H1 (cell line): ENCODE measurements around the gene CDK5R1. TPM values are rescaled to one million over a fixed set of nuclear protein-coding genes. Genes with fewer than 3 reads are reported as not detected.

Experiments
- CTCF ChIA-PET: fragments of 300-600 bp; sonication (Branson Sonifier 250); formaldehyde crosslinking; loops from one replicate; lab custom pipeline; 2021; ENCODE audit not compliant: partially characterized antibody; lab: Charles Lee
- POLR2A ChIA-PET: fragments of 300-600 bp; sonication (Branson Sonifier 250); formaldehyde crosslinking; loops from one replicate; lab custom pipeline; 2021; ENCODE audit warnings: inconsistent platforms; ENCODE audit not compliant: partially characterized antibody; lab: Charles Lee
- DNase-seq, 2 experiments: peaks; one replicate each; pipeline versions ENCODE4 v3.0.0 to v3.0.0-alpha.2; 2010 to 2022; ENCODE audit warnings: low spot score in 2 of 2, low read depth in 1 of 2, mixed read lengths in 1 of 2
- FAIRE-seq: peaks from 2 replicates; lab custom pipeline; 2011; peaks lifted over from hg19 to GRCh38; lab: Jason Lieb, UNC
- H2AFZ ChIP-seq: 2 replicates; pipeline ENCODE4 v1.8.1; 2012; ENCODE audit warnings: low read length, inconsistent platforms
- H2AK5ac ChIP-seq: 2 replicates; pipeline ENCODE4 v1.6.1; 2013; ENCODE audit warnings: low read depth, low read length
- H2BK120ac ChIP-seq: replicated peaks from 2 replicates; pipeline ENCODE3; 2013; ENCODE audit warnings: low read depth, low read length, inconsistent platforms
- H2BK12ac ChIP-seq: 2 replicates; pipeline ENCODE4 v1.6.1; 2013; ENCODE audit warnings: low read depth, low read length
- H2BK15ac ChIP-seq: 2 replicates; pipeline ENCODE4 v1.6.1; 2013; ENCODE audit warnings: low read length
- H2BK20ac ChIP-seq: 2 replicates; pipeline ENCODE4 v1.6.1; 2013; ENCODE audit warnings: low read length
- H2BK5ac ChIP-seq: 2 replicates; pipeline ENCODE4 v1.6.1; 2013; ENCODE audit warnings: low read depth, low read length
- H3K14ac ChIP-seq: 2 replicates; pipeline ENCODE4 v1.6.1; 2013; ENCODE audit warnings: inconsistent platforms; ENCODE audit not compliant: insufficient read length
- H3K18ac ChIP-seq: 2 replicates; pipeline ENCODE4 v1.6.1; 2013; ENCODE audit warnings: low read length; ENCODE audit errors: extremely low read depth
- H3K23ac ChIP-seq: 2 replicates; pipeline ENCODE4 v1.6.1; 2013; ENCODE audit warnings: inconsistent platforms; ENCODE audit not compliant: insufficient read length
- H3K23me2 ChIP-seq: 2 replicates; pipeline ENCODE4 v1.6.1; 2013; ENCODE audit warnings: low read depth, low read length
- H3K27ac ChIP-seq: 2 replicates; pipeline ENCODE4 v1.6.1; 2011; ENCODE audit warnings: low read depth, low read length, inconsistent platforms
- H3K27me3 ChIP-seq, 4 experiments: replicated peaks in 1 of 4; 1 replicate in 1 of 4; 2 replicates in 3 of 4; pipeline versions ENCODE4 v1.6.1 to v1.8.1; 2011 to 2013; ENCODE audit warnings: low read length in 3 of 4, mild to moderate bottlenecking in 3 of 4, inconsistent platforms in 2 of 4, mixed read lengths in 2 of 4, moderate library complexity in 1 of 4; ENCODE audit not compliant: control insufficient read depth in 3 of 4, insufficient read depth in 3 of 4; ENCODE audit errors: extremely low read depth in 1 of 4
- H3K36me3 ChIP-seq, 4 experiments: 2 replicates each; pipeline versions ENCODE4 v1.6.1 to v1.8.1; 2011 to 2013; ENCODE audit warnings: mild to moderate bottlenecking in 4 of 4, low read length in 3 of 4, moderate library complexity in 2 of 4, control low read depth in 1 of 4, inconsistent platforms in 1 of 4; ENCODE audit not compliant: insufficient read depth in 4 of 4, control insufficient read depth in 2 of 4
- H3K4ac ChIP-seq: replicated peaks from 2 replicates; pipeline ENCODE3; 2013; ENCODE audit warnings: low read length, low read depth, mixed read lengths, inconsistent platforms; ENCODE audit not compliant: insufficient read length
- H3K4me1 ChIP-seq, 4 experiments: replicated peaks in 1 of 4; 1 replicate in 1 of 4; 2 replicates in 3 of 4; pipeline versions ENCODE4 v1.6.1 to v1.8.1; 2011 to 2013; ENCODE audit warnings: low read length in 3 of 4, inconsistent platforms in 2 of 4, mixed read lengths in 1 of 4; ENCODE audit not compliant: insufficient read depth in 4 of 4, control insufficient read depth in 3 of 4
- H3K4me2 ChIP-seq, 2 experiments: 2 replicates each; pipeline versions ENCODE4 v1.6.1 to v1.8.1; 2011 to 2013; ENCODE audit warnings: low read depth in 2 of 2, low read length in 2 of 2, control low read depth in 1 of 2, inconsistent platforms in 1 of 2, mild to moderate bottlenecking in 1 of 2; ENCODE audit not compliant: insufficient read depth in 1 of 2
- H3K4me3 ChIP-seq, 4 experiments: fragments of 200-600, 300-600 bp in 1 of 4; sonication (generic), shearing (Covaris generic), sonication (Bioruptor Twin) in 1 of 4; 2 replicates each; pipeline versions ENCODE4 v1.5.1 to v1.8.1; 2011 to 2016; ENCODE audit warnings: low read length in 4 of 4, low read depth in 3 of 4, control low read depth in 2 of 4, inconsistent platforms in 2 of 4, mild to moderate bottlenecking in 2 of 4, mixed read lengths in 1 of 4, moderate library complexity in 1 of 4; ENCODE audit not compliant: insufficient read depth in 2 of 4; ENCODE audit errors: extremely low read depth in 1 of 4
- H3K56ac ChIP-seq: replicated peaks from 2 replicates; pipeline ENCODE3; 2013; ENCODE audit warnings: low read depth, mild to moderate bottlenecking, mixed read lengths, low read length, inconsistent platforms; ENCODE audit not compliant: insufficient read length
- H3K79me1 ChIP-seq: 2 replicates; pipeline ENCODE4 v1.6.1; 2013; ENCODE audit warnings: low read depth, low read length, control low read depth
- H3K79me2 ChIP-seq, 2 experiments: 2 replicates each; pipeline versions ENCODE4 v1.6.1 to v1.8.1; 2012 to 2013; ENCODE audit warnings: low read length in 2 of 2, mild to moderate bottlenecking in 2 of 2, inconsistent platforms in 1 of 2; ENCODE audit not compliant: insufficient read depth in 2 of 2, control insufficient read depth in 1 of 2
- H3K9ac ChIP-seq, 4 experiments: replicated peaks in 1 of 4; 1 replicate in 1 of 4; 2 replicates in 3 of 4; pipeline versions ENCODE4 v1.6.1 to v1.8.1; 2011 to 2013; ENCODE audit warnings: low read depth in 3 of 4, low read length in 3 of 4, control low read depth in 2 of 4, mild to moderate bottlenecking in 2 of 4, moderate library complexity in 2 of 4, inconsistent platforms in 1 of 4; ENCODE audit errors: extremely low read depth in 1 of 4
- H3K9me3 ChIP-seq, 2 experiments: 2 replicates each; pipeline versions ENCODE4 v1.6.1 to v1.8.1; 2012 to 2013; ENCODE audit warnings: mild to moderate bottlenecking in 2 of 2, moderate library complexity in 2 of 2, control low read depth in 1 of 2, inconsistent platforms in 1 of 2, low read depth in 1 of 2, low read length in 1 of 2, mixed read lengths in 1 of 2; ENCODE audit not compliant: insufficient read depth in 2 of 2
- H4K20me1 ChIP-seq, 2 experiments: replicated peaks in 1 of 2; 2 replicates each; pipeline versions ENCODE3 to v1.8.1; 2011 to 2013; ENCODE audit warnings: inconsistent platforms in 2 of 2, low read length in 2 of 2, mild to moderate bottlenecking in 1 of 2; ENCODE audit not compliant: insufficient read depth in 2 of 2, control insufficient read depth in 1 of 2
- H4K5ac ChIP-seq: 2 replicates; pipeline ENCODE4 v1.6.1; 2013; ENCODE audit warnings: low read length, low read depth, mixed read lengths, inconsistent platforms; ENCODE audit not compliant: insufficient read length
- H4K8ac ChIP-seq: 2 replicates; pipeline ENCODE4 v1.8.0; 2013; ENCODE audit warnings: mild to moderate bottlenecking, moderate library complexity, low read length, inconsistent platforms; ENCODE audit not compliant: insufficient read depth; ENCODE audit errors: extremely low read depth
- H4K91ac ChIP-seq: replicated peaks from 2 replicates; pipeline ENCODE3; 2013; ENCODE audit warnings: low read length, mixed read lengths, inconsistent platforms; ENCODE audit not compliant: insufficient read length
- ATF3 ChIP-seq: IDR thresholded peaks from 2 replicates; pipeline ENCODE4 v1.6.1; 2011; ENCODE audit warnings: low read depth, mild to moderate bottlenecking, low read length; ENCODE audit not compliant: insufficient read depth
- CTCF ChIP-seq, 3 experiments: IDR thresholded peaks; 1 replicate in 2 of 3; 2 replicates in 1 of 3; pipeline versions ENCODE4 v1.5.1 to v1.6.1; 2011; ENCODE audit warnings: low read length in 3 of 3, mild to moderate bottlenecking in 3 of 3, inconsistent platforms in 2 of 3, low read depth in 1 of 3, moderate library complexity in 1 of 3; ENCODE audit not compliant: insufficient read depth in 1 of 3; ENCODE audit errors: control extremely low read depth in 1 of 3
- E2F6 ChIP-seq: IDR thresholded peaks from 2 replicates; pipeline ENCODE4 v1.6.1; 2012; ENCODE audit warnings: inconsistent platforms
- EP300 ChIP-seq, 2 experiments: IDR thresholded peaks; 1 replicate in 1 of 2; 2 replicates in 1 of 2; pipeline ENCODE4 v1.6.1; 2011 to 2012; ENCODE audit warnings: low read depth in 2 of 2, low read length in 2 of 2, mild to moderate bottlenecking in 2 of 2, borderline replicate concordance in 1 of 2, inconsistent platforms in 1 of 2, moderate library complexity in 1 of 2
- KDM4A ChIP-seq: IDR thresholded peaks from one replicate; pipeline ENCODE4 v1.7.1; 2012; ENCODE audit warnings: low read depth, mild to moderate bottlenecking, moderate library complexity, low read length, inconsistent platforms; ENCODE audit not compliant: severe bottlenecking
- NRF1 ChIP-seq: IDR thresholded peaks from 2 replicates; pipeline ENCODE4 v1.6.1; 2011; ENCODE audit warnings: mild to moderate bottlenecking, low read depth, low read length, improper control_type of control experiment
- SIX5 ChIP-seq: IDR thresholded peaks from 2 replicates; pipeline ENCODE4 v1.6.1; 2011; ENCODE audit warnings: mild to moderate bottlenecking, low read depth, low read length
- WGBS, 2 experiments: shearing (Covaris generic) in 1 of 2; methylation state at CpG; one replicate each; pipeline versions ENCODE4 v1.1.6 to v1.1.7; 2013 to 2015; ENCODE audit warnings: low lambda C conversion rate in 2 of 2, mixed read lengths in 2 of 2, inconsistent platforms in 1 of 2, low coverage in 1 of 2, missing lambda C conversion rate in 1 of 2; ENCODE audit not compliant: insufficient replicate concordance in 2 of 2, insufficient coverage in 1 of 2, insufficient read length in 1 of 2; ENCODE audit errors: extremely low coverage in 1 of 2, missing lambda C conversion rate in 1 of 2; 5-methylcytosine and 5-hydroxymethylcytosine counted together
- polyA plus RNA-seq, 7 experiments: library from polyadenylated mRNA; depleted of rRNA in 3 of 7; stranded (reverse) in 5 of 7; unstranded in 2 of 7; fragments of >200 nt in 5 of 7; fragments of 200-250 nt in 2 of 7; gene quantifications; 1 replicate in 5 of 7; 2 replicates in 1 of 7; 4 replicates in 1 of 7; pipeline versions ENCODE4 v1.2.1 to v1.2.3, GENCODE V29; 2011 to 2013; ENCODE audit warnings: missing spikeins in 2 of 7, mixed read lengths in 2 of 7
- total RNA-seq: library from RNA; stranded (reverse); fragmentation: NEBNext Ultra II Directional; extraction: Animal tissue kit (Norgen Biotek cat#: 25700); gene quantifications from 2 replicates; pipeline ENCODE4 v1.2.1, GENCODE V29; 2021
- TF ChIP-seq, protein P1 (sequence below): IDR thresholded peaks from 2 replicates; pipeline ENCODE4 v1.6.1; 2011; ENCODE audit warnings: low read length, improper control_type of control experiment

Gene CDK5R1
- total and polyA plus RNA-seq, 2 of the 8 experiments (the other 6 are each of a cell fraction or from before 2014, with no cell fraction given): 2.7 to 9.9 TPM

DNA sequence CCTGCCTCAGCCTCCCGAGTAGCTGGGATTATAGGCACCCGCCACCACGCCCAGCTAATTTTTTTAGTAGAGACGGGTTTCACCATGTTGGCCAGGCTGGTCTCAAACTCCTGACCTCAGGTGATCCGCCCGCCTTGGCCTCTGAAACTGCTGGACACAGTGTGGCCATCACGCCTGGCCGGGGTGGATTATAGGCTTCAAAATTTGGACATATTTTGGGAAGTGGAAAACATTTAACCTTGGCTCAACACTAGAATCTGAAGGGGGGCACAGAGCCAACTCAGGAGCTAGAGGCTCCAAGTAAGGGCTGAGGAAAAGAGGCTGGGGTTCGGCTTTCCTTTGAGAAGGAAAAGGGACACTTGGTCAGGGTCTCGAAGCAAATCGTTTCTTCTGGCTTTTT is 2.2 kb upstream of the CDK5R1 start:
- no peak overlapping the region for H2BK12ac ChIP-seq
- H2AFZ ChIP-seq: no peak overlapping the region
- ChIA-PET CTCF (interaction anchor here (0.6 to 9.6 kb wide), 23 partner anchors 12 to 452 kb away, joined by 3 to 71 read pairs (median 3); no protein-coding TSS in a partner anchor), POLR2A (interaction anchor here (0.8 to 2.4 kb wide), 16 partner anchors 9 to 289 kb away, joined by 3 to 14 read pairs (median 4); partner anchors contain the start of gene PSMD11)
- H2BK20ac ChIP-seq: no peak overlapping the region
- H3K4me3 ChIP-seq: no peak overlapping the region
- H2BK120ac ChIP-seq: no peak overlapping the region
- no peak overlapping the region for H3K9ac ChIP-seq
- H3K14ac ChIP-seq: no peak overlapping the region
- peaks cover 13 to 26% (median 19%) of the 10 kb centered on the region in 4 experiments for H3K36me3 ChIP-seq
- no peak overlapping the region for H3K23ac ChIP-seq
- no peak overlapping the region for H3K27ac ChIP-seq
- DNase-seq: no peak
- H3K23me2 ChIP-seq: peaks cover 8% of the 10 kb centered on the region
- H3K56ac ChIP-seq: no peak overlapping the region
- no peak overlapping the region for H4K91ac ChIP-seq
- peaks cover 3 to 11% of the 10 kb centered on the region in 2 experiments for H4K20me1 ChIP-seq
- WGBS, 2 experiments: 93% methylated on average over 11 of the region's 11 CpGs; no CpG with 5 or more reads in 1 of the 2 experiments
- H2BK15ac ChIP-seq: no peak overlapping the region
- no peak for FAIRE-seq
- TF ChIP-seq ATF3 (no peak), SIX5 (no peak), KDM4A (no peak), CTCF (IDR thresholded peaks at IDR 0.05; ENCODE audit: control extremely low read depth in 1 of 3, insufficient read depth in 1 of 3, low read depth in 1 of 3, low read length in 3 of 3) (no peak), NRF1 (no peak), E2F6 (no peak), EP300 (IDR thresholded peaks at IDR 0.05; ENCODE audit: borderline replicate concordance in 1 of 2, low read depth in 2 of 2, low read length in 2 of 2) (no peak)
- TF ChIP-seq, protein P1, sequence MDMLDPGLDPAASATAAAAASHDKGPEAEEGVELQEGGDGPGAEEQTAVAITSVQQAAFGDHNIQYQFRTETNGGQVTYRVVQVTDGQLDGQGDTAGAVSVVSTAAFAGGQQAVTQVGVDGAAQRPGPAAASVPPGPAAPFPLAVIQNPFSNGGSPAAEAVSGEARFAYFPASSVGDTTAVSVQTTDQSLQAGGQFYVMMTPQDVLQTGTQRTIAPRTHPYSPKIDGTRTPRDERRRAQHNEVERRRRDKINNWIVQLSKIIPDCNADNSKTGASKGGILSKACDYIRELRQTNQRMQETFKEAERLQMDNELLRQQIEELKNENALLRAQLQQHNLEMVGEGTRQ: no peak
- H4K8ac ChIP-seq: no peak overlapping the region
- no peak overlapping the region for H3K4ac ChIP-seq
- peaks cover 9% of the 10 kb centered on the region for H3K79me1 ChIP-seq
- peaks cover 0 to 17% of the 10 kb centered on the region in 2 experiments; a peak in 2 of 4 replicates for H3K79me2 ChIP-seq
- H3K4me2 ChIP-seq: no peak overlapping the region
- H3K4me1 ChIP-seq: peaks cover 10 to 40% (median 22%) of the 10 kb centered on the region in 4 experiments
- no peak overlapping the region for H4K5ac ChIP-seq
- H2AK5ac ChIP-seq: no peak overlapping the region
- H3K18ac ChIP-seq: no peak overlapping the region
- no peak overlapping the region for H2BK5ac ChIP-seq
- no peaks in the 10 kb centered on the region for H3K9me3 ChIP-seq
- H3K27me3 ChIP-seq: no peaks in the 10 kb centered on the region; a peak in 2 of 7 replicates
